ENCODE measurements around the gene TMEM131L.

GRCh38 chr4:153432965-153433753 is 33.0 kb upstream of the TMEM131L start:
- TF ChIP-seq CTCF (IDR thresholded peaks at IDR 0.05) (peak in 2 of 3 experiments; percentile 18 to 32), POLR2A (IDR thresholded peaks at IDR 0.05) (no peak)

All from testis (tissue), 2 donors.